Measurements from ENCODE around the gene KDM4C. TPM values are rescaled to one million over a fixed set of nuclear protein-coding genes. Genes with fewer than 3 reads are reported as not detected.

KDM4C gene
- total RNA-seq, 1 experiment from 2014 or later = 16.2 TPM

DNA sequence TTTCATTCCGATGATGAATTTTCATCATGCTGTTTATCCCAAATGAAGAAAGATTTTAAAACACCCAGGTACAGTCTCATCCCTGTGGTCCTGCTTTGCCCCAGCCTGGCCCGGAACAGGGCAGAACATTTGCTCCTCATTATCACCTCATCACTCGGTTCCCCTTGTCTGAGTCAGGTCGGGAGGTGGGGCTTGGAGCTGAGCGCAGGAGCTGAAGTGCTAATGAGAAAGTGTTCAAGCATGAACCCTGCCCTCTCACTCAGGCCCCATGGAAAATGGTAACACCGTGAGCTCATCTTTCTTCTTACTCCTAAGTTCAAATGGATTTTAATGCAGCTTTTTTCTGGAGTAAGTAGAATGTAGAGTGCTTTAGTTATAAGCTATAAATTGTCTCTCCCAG, 466.2 kb downstream of the KDM4C start:
- BruUV-seq (replicated peaks) = no TSS peak
- Mint-ChIP-seq H3K4me3 (ENCODE audit: low read depth, unreplicated experiment) (no peak overlapping the region), H3K36me3 (ENCODE audit: insufficient read depth, unreplicated experiment) (no peaks in the 10 kb centered on the region), H3K27me3 (ENCODE audit: unreplicated experiment) (peaks cover 65% of the 10 kb centered on the region), H3K4me1 (ENCODE audit: low read depth, unreplicated experiment) (no peaks in the 10 kb centered on the region), H3K27ac (ENCODE audit: unreplicated experiment) (no peak overlapping the region), H3K9me3 (ENCODE audit: low read depth, unreplicated experiment) (peaks cover under 1% of the 10 kb centered on the region)
- TF ChIP-seq, protein P1, sequence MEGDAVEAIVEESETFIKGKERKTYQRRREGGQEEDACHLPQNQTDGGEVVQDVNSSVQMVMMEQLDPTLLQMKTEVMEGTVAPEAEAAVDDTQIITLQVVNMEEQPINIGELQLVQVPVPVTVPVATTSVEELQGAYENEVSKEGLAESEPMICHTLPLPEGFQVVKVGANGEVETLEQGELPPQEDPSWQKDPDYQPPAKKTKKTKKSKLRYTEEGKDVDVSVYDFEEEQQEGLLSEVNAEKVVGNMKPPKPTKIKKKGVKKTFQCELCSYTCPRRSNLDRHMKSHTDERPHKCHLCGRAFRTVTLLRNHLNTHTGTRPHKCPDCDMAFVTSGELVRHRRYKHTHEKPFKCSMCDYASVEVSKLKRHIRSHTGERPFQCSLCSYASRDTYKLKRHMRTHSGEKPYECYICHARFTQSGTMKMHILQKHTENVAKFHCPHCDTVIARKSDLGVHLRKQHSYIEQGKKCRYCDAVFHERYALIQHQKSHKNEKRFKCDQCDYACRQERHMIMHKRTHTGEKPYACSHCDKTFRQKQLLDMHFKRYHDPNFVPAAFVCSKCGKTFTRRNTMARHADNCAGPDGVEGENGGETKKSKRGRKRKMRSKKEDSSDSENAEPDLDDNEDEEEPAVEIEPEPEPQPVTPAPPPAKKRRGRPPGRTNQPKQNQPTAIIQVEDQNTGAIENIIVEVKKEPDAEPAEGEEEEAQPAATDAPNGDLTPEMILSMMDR (IDR thresholded peaks at IDR 0.05; ENCODE audit: unreplicated experiment) = no peak
- CTCF ChIA-PET = no interaction called here
- intact Hi-C loops (cut with micrococcal nuclease; ENCODE audit: unreplicated experiment) = no loop called here
- no peak for DNase-seq

Other genes with a start within 250 kb of the KDM4C start
- 5.1 and 8.0 TPM in 2 replicates for gene GLDC, start 112.2 kb upstream of the KDM4C start, total RNA-seq (2022)